Trophoblast cell (in vitro differentiated cells and primary cell): ENCODE measurements around the gene BAG5.

Source experiments
- DNase-seq, 2 donors: peaks; one replicate each; pipeline ENCODE4 v3.0.0-alpha.2; 2016
- H2AFZ ChIP-seq: 2 replicates; pipeline ENCODE4 v1.6.1; 2013; ENCODE audit warnings: low read length, moderate library complexity, mild to moderate bottlenecking; ENCODE audit not compliant: insufficient read depth, poor library complexity
- H2AK5ac ChIP-seq: 2 replicates; pipeline ENCODE4 v1.6.1; 2013; ENCODE audit warnings: mild to moderate bottlenecking, low read length
- H2BK120ac ChIP-seq: 2 replicates; pipeline ENCODE4 v1.6.1; 2013; ENCODE audit warnings: low read length, mild to moderate bottlenecking, moderate library complexity; ENCODE audit not compliant: insufficient read depth, poor library complexity
- H2BK12ac ChIP-seq: 2 replicates; pipeline ENCODE4 v1.6.1; 2013; ENCODE audit warnings: mild to moderate bottlenecking, low read length, moderate library complexity
- H2BK5ac ChIP-seq: 2 replicates; pipeline ENCODE4 v1.6.1; 2013; ENCODE audit warnings: low read length, low read depth, moderate library complexity, mild to moderate bottlenecking; ENCODE audit not compliant: poor library complexity
- H3K14ac ChIP-seq: 2 replicates; pipeline ENCODE4 v1.6.1; 2013; ENCODE audit warnings: mild to moderate bottlenecking, low read length
- H3K18ac ChIP-seq: 2 replicates; pipeline ENCODE4 v1.6.1; 2013; ENCODE audit warnings: mild to moderate bottlenecking, low read length
- H3K23ac ChIP-seq: 2 replicates; pipeline ENCODE4 v1.6.1; 2013; ENCODE audit warnings: low read length
- H3K27ac ChIP-seq: 2 replicates; pipeline ENCODE4 v1.5.1; 2013; ENCODE audit warnings: low read depth, mild to moderate bottlenecking, inconsistent platforms, low read length, moderate library complexity
- H3K27me3 ChIP-seq: 2 replicates; pipeline ENCODE4 v1.6.1; 2013; ENCODE audit warnings: inconsistent platforms, mild to moderate bottlenecking, low read length, moderate library complexity; ENCODE audit not compliant: insufficient read depth
- H3K36me3 ChIP-seq, 2 experiments: 1 replicate in 1 of 2; 2 replicates in 1 of 2; pipeline ENCODE4 v1.6.1; 2013; ENCODE audit warnings: low read length in 2 of 2, mild to moderate bottlenecking in 2 of 2, moderate library complexity in 1 of 2; ENCODE audit not compliant: insufficient read depth in 2 of 2, control insufficient read depth in 1 of 2
- H3K4ac ChIP-seq: 2 replicates; pipeline ENCODE4 v1.6.1; 2013; ENCODE audit warnings: low read depth, mild to moderate bottlenecking, low read length, moderate library complexity
- H3K4me1 ChIP-seq, 2 experiments: 1 replicate in 1 of 2; 2 replicates in 1 of 2; pipeline ENCODE4 v1.6.1; 2013; ENCODE audit warnings: low read length in 2 of 2, mild to moderate bottlenecking in 2 of 2, moderate library complexity in 1 of 2; ENCODE audit not compliant: insufficient read depth in 2 of 2, control insufficient read depth in 1 of 2
- H3K4me2 ChIP-seq: 2 replicates; pipeline ENCODE4 v1.6.1; 2013; ENCODE audit warnings: inconsistent platforms, mild to moderate bottlenecking, low read length, moderate library complexity
- H3K4me3 ChIP-seq: 2 replicates; pipeline ENCODE4 v1.5.1; 2013; ENCODE audit warnings: mild to moderate bottlenecking, low read depth, low read length, inconsistent platforms
- H3K79me1 ChIP-seq: one replicate; pipeline ENCODE4 v1.6.1; 2013; ENCODE audit warnings: low read length
- H3K79me2 ChIP-seq: 2 replicates; pipeline ENCODE4 v1.6.1; 2013; ENCODE audit warnings: low read length, mild to moderate bottlenecking; ENCODE audit not compliant: control insufficient read depth, insufficient read depth, poor library complexity
- H3K9ac ChIP-seq: 2 replicates; pipeline ENCODE4 v1.6.1; 2013; ENCODE audit warnings: mild to moderate bottlenecking, low read length
- H3K9me3 ChIP-seq: 2 replicates; pipeline ENCODE4 v1.6.1; 2013; ENCODE audit warnings: low read depth, mild to moderate bottlenecking, control low read depth, inconsistent platforms, low read length; ENCODE audit not compliant: insufficient read depth
- H4K12ac ChIP-seq: 2 replicates; pipeline ENCODE4 v1.6.1; 2013; ENCODE audit warnings: low read depth, mild to moderate bottlenecking, low read length, moderate library complexity
- H4K8ac ChIP-seq: 2 replicates; pipeline ENCODE4 v1.6.1; 2013; ENCODE audit warnings: low read depth, mild to moderate bottlenecking, low read length, moderate library complexity
- H4K91ac ChIP-seq: one replicate; pipeline ENCODE4 v1.6.1; 2013; ENCODE audit warnings: low read depth, mild to moderate bottlenecking, low read length, moderate library complexity
- WGBS: extraction: QIAGEN DNeasy Blood & Tissue Kit; methylation state at CpG from one replicate; pipeline ENCODE4 v1.1.7; 2013; ENCODE audit warnings: missing lambda C conversion rate; ENCODE audit not compliant: insufficient read length, insufficient coverage; ENCODE audit errors: extremely low coverage; 5-methylcytosine and 5-hydroxymethylcytosine counted together

Gene BAG5

GRCh38 chr14:103594265-103594664 is 31.8 kb upstream of the BAG5 start:
- DNase-seq, result peak; percentile 87 to 93
- Histone ChIP-seq H4K12ac (no peak overlapping the region), H3K79me2 (no peaks in the 10 kb centered on the region)

GRCh38 chr14:103593577-103593976 is 31.1 kb upstream of the BAG5 start:
- no peak overlapping the region for H3K23ac ChIP-seq
- no peaks in the 10 kb centered on the region for H3K79me2 ChIP-seq
- H2BK120ac ChIP-seq, result no peak overlapping the region
- H4K12ac ChIP-seq, result no peak overlapping the region
- no peaks in the 10 kb centered on the region for H3K9me3 ChIP-seq
- no peak overlapping the region for H3K27ac ChIP-seq
- H4K91ac ChIP-seq, result no peak overlapping the region
- DNase-seq, result no peak
- H2BK12ac ChIP-seq, result no peak overlapping the region
- H3K4me2 ChIP-seq, result no peak overlapping the region
- H2AK5ac ChIP-seq, result no peak overlapping the region
- no peak overlapping the region for H2AFZ ChIP-seq
- H3K4me1 ChIP-seq, result peaks cover 8 to 9% of the 10 kb centered on the region in 2 experiments
- H3K18ac ChIP-seq, result no peak overlapping the region
- no peak overlapping the region for H2BK5ac ChIP-seq
- no peak overlapping the region for H3K9ac ChIP-seq
- H4K8ac ChIP-seq, result no peak overlapping the region
- no peak overlapping the region for H3K4me3 ChIP-seq
- H3K36me3 ChIP-seq, result peaks cover 9 to 12% of the 10 kb centered on the region in 2 experiments
- no CpG with 5 or more reads among the region's 6 CpGs for WGBS
- H3K27me3 ChIP-seq, result no peaks in the 10 kb centered on the region
- no peaks in the 10 kb centered on the region for H3K79me1 ChIP-seq
- no peak overlapping the region for H3K14ac ChIP-seq
- H3K4ac ChIP-seq, result no peak overlapping the region

More at GRCh38 chr14:103594265-103594664, 31.8 kb upstream of the BAG5 start:
- no peaks in the 10 kb centered on the region for H3K79me1 ChIP-seq
- no peak overlapping the region for H4K91ac ChIP-seq
- H3K4me1 ChIP-seq, result peaks cover 8 to 9% of the 10 kb centered on the region in 2 experiments
- H2BK5ac ChIP-seq, result no peak overlapping the region
- no peak overlapping the region for H2BK120ac ChIP-seq
- H3K36me3 ChIP-seq, result peaks cover 7 to 8% of the 10 kb centered on the region in 2 experiments
- no peak overlapping the region for H4K8ac ChIP-seq
- no peaks in the 10 kb centered on the region for H3K27me3 ChIP-seq
- peak overlapping the region; percentile 39 for H3K27ac ChIP-seq
- H3K9me3 ChIP-seq, result no peaks in the 10 kb centered on the region
- H3K4ac ChIP-seq, result no peak overlapping the region
- no peak overlapping the region for H3K23ac ChIP-seq
- H3K4me2 ChIP-seq, result no peak overlapping the region
- no peak overlapping the region for H2AK5ac ChIP-seq
- H2BK12ac ChIP-seq, result no peak overlapping the region
- no peak overlapping the region for H3K18ac ChIP-seq
- no peak overlapping the region for H3K4me3 ChIP-seq
- WGBS, result no CpG with 5 or more reads among the region's 11 CpGs
- no peak overlapping the region for H3K14ac ChIP-seq
- H3K9ac ChIP-seq, result no peak overlapping the region
- no peak overlapping the region for H2AFZ ChIP-seq

DNA sequence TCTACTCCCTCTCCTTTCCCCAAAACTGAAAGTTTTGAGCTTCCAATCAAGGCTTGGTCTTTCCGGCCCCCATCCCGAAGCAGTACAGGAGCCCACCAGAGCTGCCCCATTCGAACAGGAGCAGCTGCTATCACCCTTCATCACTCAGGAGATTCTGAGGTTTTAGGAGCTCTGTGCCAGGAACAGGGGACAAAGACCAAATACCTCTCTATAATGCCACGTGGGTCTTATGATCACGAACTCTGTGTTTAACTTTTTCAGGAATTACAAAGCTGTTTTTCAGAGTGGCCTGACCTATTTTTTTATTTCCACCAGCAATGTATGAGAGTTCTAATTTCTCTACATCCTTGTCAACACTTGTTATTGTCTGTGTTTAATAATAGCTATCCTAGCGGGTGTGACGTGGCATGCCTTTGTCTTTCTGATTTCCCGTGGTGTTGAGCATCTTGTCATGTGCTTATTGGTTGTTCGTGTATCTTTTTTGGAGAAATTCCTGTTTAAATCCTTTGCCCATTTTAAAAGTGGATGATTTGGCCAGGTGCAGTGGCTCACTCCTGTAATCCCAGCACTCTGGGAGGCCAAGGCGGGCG is 22.0 kb upstream of the BAG5 start:
- no peak for DNase-seq
- Histone ChIP-seq H2BK5ac (no peak overlapping the region), H3K4me2 (no peak overlapping the region), H3K27me3 (no peaks in the 10 kb centered on the region), H3K18ac (no peak overlapping the region), H4K91ac (no peak overlapping the region), H3K9me3 (no peaks in the 10 kb centered on the region), H2BK12ac (no peak overlapping the region), H3K9ac (no peak overlapping the region), H2AK5ac (no peak overlapping the region), H3K4me3 (no peak overlapping the region), H2AFZ (no peak overlapping the region), H3K79me2 (no peaks in the 10 kb centered on the region), H3K27ac (no peak overlapping the region), H3K14ac (no peak overlapping the region), H3K79me1 (no peaks in the 10 kb centered on the region), H3K23ac (no peak overlapping the region), H4K8ac (no peak overlapping the region), H3K4ac (no peak overlapping the region), H4K12ac (no peak overlapping the region), H2BK120ac (no peak overlapping the region), H3K36me3 (peaks cover 21% of the 10 kb centered on the region in 2 experiments), H3K4me1 (no peaks in the 10 kb centered on the region)
- WGBS, result no CpG with 5 or more reads among the region's 11 CpGs

DNA sequence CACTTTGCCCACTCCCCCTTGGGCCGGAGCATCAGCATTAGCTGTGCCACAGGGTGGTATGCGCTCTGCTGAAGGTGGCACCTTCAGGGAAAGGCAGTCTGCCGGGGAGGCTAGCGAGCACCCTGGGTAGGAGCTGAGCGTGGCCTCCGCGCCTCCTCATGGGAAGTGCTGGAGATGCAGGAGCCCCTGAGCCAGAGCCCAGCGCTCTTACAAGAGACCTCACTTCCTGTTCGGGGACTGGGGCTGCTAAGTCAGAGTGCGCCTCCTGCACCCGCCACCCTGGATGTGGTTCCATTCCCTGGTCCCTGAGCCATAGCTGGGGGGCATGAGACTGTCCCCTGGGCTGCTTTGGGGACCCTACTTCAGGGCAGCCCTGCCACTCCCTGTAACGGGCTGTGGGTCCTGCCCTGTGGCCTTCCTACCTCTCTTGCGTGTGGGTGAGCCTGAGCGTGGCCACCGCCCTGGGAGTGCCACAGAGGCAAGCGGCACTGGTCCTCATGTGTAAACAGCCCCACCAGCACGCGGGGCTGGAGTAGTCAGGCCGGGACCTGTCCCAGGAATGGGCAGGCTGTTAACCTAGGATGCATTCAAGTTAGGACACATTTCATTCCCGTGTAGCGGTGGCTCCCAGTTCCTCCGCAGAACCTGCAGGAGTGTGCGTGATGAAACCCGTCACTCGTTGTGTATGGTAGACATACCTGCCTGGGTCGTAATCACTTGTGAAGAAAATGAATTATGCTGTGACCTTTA is 19.7 kb upstream of the BAG5 start:
- H3K4ac ChIP-seq, result no peak overlapping the region
- no peaks in the 10 kb centered on the region for H3K79me1 ChIP-seq
- DNase-seq, result peak; percentile 13 to 25
- H4K8ac ChIP-seq, result no peak overlapping the region
- H3K9ac ChIP-seq, result no peak overlapping the region
- H4K91ac ChIP-seq, result no peak overlapping the region
- H3K18ac ChIP-seq, result no peak overlapping the region
- no peak overlapping the region for H2BK120ac ChIP-seq
- no peaks in the 10 kb centered on the region for H3K4me1 ChIP-seq
- peaks cover 18 to 31% of the 10 kb centered on the region in 2 experiments for H3K36me3 ChIP-seq
- no peaks in the 10 kb centered on the region for H3K9me3 ChIP-seq
- no peak overlapping the region for H3K14ac ChIP-seq
- no peak overlapping the region for H3K23ac ChIP-seq
- H3K4me3 ChIP-seq, result peak overlapping the region; percentile 27
- H2BK5ac ChIP-seq, result no peak overlapping the region
- H3K27ac ChIP-seq, result no peak overlapping the region
- H3K4me2 ChIP-seq, result no peak overlapping the region
- no peak overlapping the region for H2AK5ac ChIP-seq
- no peaks in the 10 kb centered on the region for H3K27me3 ChIP-seq
- H4K12ac ChIP-seq, result no peak overlapping the region
- no peak overlapping the region for H2AFZ ChIP-seq
- WGBS, result no CpG with 5 or more reads among the region's 26 CpGs
- no peak overlapping the region for H2BK12ac ChIP-seq
- no peaks in the 10 kb centered on the region for H3K79me2 ChIP-seq
